ENCODE results near the gene CFAP251. TPM values are rescaled to one million over a fixed set of nuclear protein-coding genes. Genes with fewer than 3 reads are reported as not detected.

Gene CFAP251
- polyA plus RNA-seq, 4 donors = 8.9 to 16.8 (median 12.8) TPM

GRCh38 chr12:121939992-121940766, 21.8 kb downstream of the CFAP251 start:
- no peak for DNase-seq (ENCODE audit: low read depth in 4 of 4, low spot score in 2 of 4)

- DNase-seq (ENCODE audit: low read depth in 4 of 4, low spot score in 2 of 4) = no peak
These were observed 23.8 kb downstream of the CFAP251 start for GRCh38 chr12:121942145-121942718.

- no peak for DNase-seq (ENCODE audit: low read depth in 4 of 4, low spot score in 2 of 4)
These were observed 25.5 kb downstream of the CFAP251 start for GRCh38 chr12:121943926-121944325.

- DNase-seq (ENCODE audit: low read depth in 4 of 4, low spot score in 2 of 4) = no peak
These were observed 28.1 kb downstream of the CFAP251 start for GRCh38 chr12:121946313-121947025.

- DNase-seq (ENCODE audit: low read depth in 4 of 4, low spot score in 2 of 4) = no peak
These were observed 29.6 kb downstream of the CFAP251 start for GRCh38 chr12:121947981-121948380.

GRCh38 chr12:121949648-121950397, 31.4 kb downstream of the CFAP251 start:
- no peak for DNase-seq (ENCODE audit: low read depth in 4 of 4, low spot score in 2 of 4)

- no peak for DNase-seq (ENCODE audit: low read depth in 4 of 4, low spot score in 2 of 4)
These were observed 34.8 kb downstream of the CFAP251 start for GRCh38 chr12:121953117-121953692.

GRCh38 chr12:121953695-121954094, 35.3 kb downstream of the CFAP251 start:
- DNase-seq (ENCODE audit: low read depth in 4 of 4, low spot score in 2 of 4) = no peak

GRCh38 chr12:121955258-121956237, 37.2 kb downstream of the CFAP251 start:
- no peak for DNase-seq (ENCODE audit: low read depth in 4 of 4, low spot score in 2 of 4)

GRCh38 chr12:121957861-121958515, 39.6 kb downstream of the CFAP251 start:
- no peak for DNase-seq (ENCODE audit: low read depth in 4 of 4, low spot score in 2 of 4)

- DNase-seq (ENCODE audit: low read depth in 4 of 4, low spot score in 2 of 4) = no peak
These were observed 40.3 kb downstream of the CFAP251 start for GRCh38 chr12:121958541-121959240.

GRCh38 chr12:121960541-121960940, 42.1 kb downstream of the CFAP251 start:
- no peak for DNase-seq (ENCODE audit: low read depth in 4 of 4, low spot score in 2 of 4)

- DNase-seq (ENCODE audit: low read depth in 4 of 4, low spot score in 2 of 4) = no peak
These were observed 42.9 kb downstream of the CFAP251 start for GRCh38 chr12:121961195-121961879.

GRCh38 chr12:121963341-121964018, 45.1 kb downstream of the CFAP251 start:
- no peak for DNase-seq (ENCODE audit: low read depth in 4 of 4, low spot score in 2 of 4)

- no peak for DNase-seq (ENCODE audit: low read depth in 4 of 4, low spot score in 2 of 4)
These were observed 46.6 kb downstream of the CFAP251 start for GRCh38 chr12:121964813-121965643.

- no peak for DNase-seq (ENCODE audit: low read depth in 4 of 4, low spot score in 2 of 4)
These were observed 48.6 kb downstream of the CFAP251 start for GRCh38 chr12:121966959-121967358.

Measured in left renal cortex interstitium (tissue), 4 donors.